Smooth muscle cell (in vitro differentiated cells): Measurements from ENCODE around the gene TMEM115. TPM values are rescaled to one million over a fixed set of nuclear protein-coding genes. Genes with fewer than 3 reads are reported as not detected.

Experiments
- DNase-seq: peaks from one replicate; lab custom pipeline; 2025; ENCODE audit not compliant: unreplicated experiment; lab: John Stamatoyannopoulos, UW
- H2AFZ ChIP-seq: fragments of 200-600 bp; sonication (generic); 2 replicates; pipeline ENCODE4 v1.6.0; 2016; ENCODE audit warnings: antibody characterized with exemption, low read depth, mild to moderate bottlenecking
- H3F3A ChIP-seq: fragments of 200-600 bp; sonication (generic); 2 replicates; pipeline ENCODE4 v1.6.0; 2017; ENCODE audit warnings: antibody characterized with exemption, low read depth
- H3K27ac ChIP-seq: fragments of 200-600 bp; sonication (generic); 2 replicates; pipeline ENCODE4 v1.5.1; 2016; ENCODE audit warnings: low read depth, mild to moderate bottlenecking
- H3K27me3 ChIP-seq: fragments of 200-600 bp; sonication (generic); 2 replicates; pipeline ENCODE4 v1.6.1; 2016; ENCODE audit warnings: low read depth, mild to moderate bottlenecking
- H3K36me3 ChIP-seq: fragments of 200-600 bp; sonication (generic); 2 replicates; pipeline ENCODE4 v1.5.1; 2016; ENCODE audit warnings: low read depth
- H3K4me1 ChIP-seq: fragments of 200-600 bp; sonication (generic); 2 replicates; pipeline ENCODE4 v1.5.1; 2016; ENCODE audit warnings: low read depth
- H3K4me2 ChIP-seq: fragments of 200-600 bp; sonication (generic); 2 replicates; pipeline ENCODE4 v1.6.0; 2016; ENCODE audit warnings: mild to moderate bottlenecking
- H3K4me3 ChIP-seq: fragments of 200-600 bp; sonication (generic); 2 replicates; pipeline ENCODE4 v1.5.1; 2016; ENCODE audit warnings: mild to moderate bottlenecking
- H3K79me2 ChIP-seq: fragments of 200-600 bp; sonication (generic); 2 replicates; pipeline ENCODE4 v1.6.0; 2016; ENCODE audit warnings: low read depth, mild to moderate bottlenecking
- H3K9ac ChIP-seq: fragments of 200-600 bp; sonication (generic); 2 replicates; pipeline ENCODE4 v1.6.0; 2016; ENCODE audit warnings: low read depth
- H3K9me3 ChIP-seq: fragments of 200-600 bp; sonication (generic); replicated peaks from 2 replicates; pipeline ENCODE4 v1.5.1; 2016; ENCODE audit warnings: low read depth
- H4K20me1 ChIP-seq: fragments of 200-600 bp; sonication (generic); 2 replicates; pipeline ENCODE4 v1.6.0; 2016; ENCODE audit warnings: low read depth
- WGBS: methylation state at CpG from one replicate; pipeline ENCODE4 v1.1.7; 2016; ENCODE audit warnings: low lambda C conversion rate; 5-methylcytosine and 5-hydroxymethylcytosine counted together
- polyA plus RNA-seq: library from polyadenylated mRNA; unstranded; fragments of >200 nt; fragmentation: Nextera tagmentation; extraction: Ambion mirVana; gene quantifications from 2 replicates; pipeline ENCODE4 v1.2.1, GENCODE V29; 2016
- total RNA-seq: library from RNA; depleted of rRNA; stranded (reverse); fragments of >200 nt; gene quantifications from 2 replicates; pipeline ENCODE4 v1.2.3, GENCODE V29; 2014
- TF ChIP-seq, protein P1 (sequence below): fragments of 200-600 bp; sonication (generic); IDR thresholded peaks from 2 replicates; pipeline ENCODE4 v1.5.1; 2017; ENCODE audit warnings: borderline replicate concordance, mild to moderate bottlenecking, antibody characterized with exemption; ENCODE audit not compliant: insufficient read depth, poor library complexity, severe bottlenecking

Gene TMEM115
- total and polyA plus RNA-seq, 2 experiments from 2014 or later, result 42.7 to 56.6 TPM

DNA sequence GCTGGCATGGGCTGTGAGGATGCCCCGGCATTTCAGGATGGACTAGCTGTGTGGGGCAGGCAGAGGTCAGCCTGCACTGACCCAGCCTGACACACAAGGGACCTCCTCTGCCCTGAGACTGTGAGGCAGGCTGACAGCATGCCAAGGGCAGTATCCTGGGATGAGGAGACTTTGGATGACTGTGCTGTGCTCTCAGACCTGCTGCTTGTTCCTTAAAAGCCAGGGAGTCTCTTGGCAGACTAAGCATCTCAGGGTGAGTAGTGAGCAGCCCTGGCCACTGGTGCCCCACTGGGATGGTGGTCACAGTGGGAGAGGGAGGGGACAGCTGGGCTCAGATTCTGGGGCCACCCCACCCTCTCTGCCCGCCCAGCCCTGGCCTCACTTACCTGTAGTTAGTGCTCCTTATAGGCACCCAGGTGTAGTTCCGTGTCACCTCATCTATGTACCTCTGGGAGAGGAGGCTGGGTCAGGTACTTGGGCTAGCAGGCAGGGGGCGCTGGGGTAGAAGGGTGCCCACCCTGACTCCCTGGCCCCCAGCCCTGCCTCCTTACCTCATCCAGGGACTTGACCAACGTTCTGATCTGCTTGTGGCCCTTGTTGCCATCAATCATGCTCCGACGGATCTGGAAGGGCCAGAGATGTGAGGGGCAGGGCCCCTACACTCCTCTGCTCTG, 16.1 kb upstream of the TMEM115 start:
- H3K9me3 ChIP-seq, result no peaks in the 10 kb centered on the region
- H3K4me2 ChIP-seq, result no peak overlapping the region
- no peak overlapping the region for H3K4me3 ChIP-seq
- no peak overlapping the region for H2AFZ ChIP-seq
- peaks cover 6% of the 10 kb centered on the region for H3K4me1 ChIP-seq
- H3F3A ChIP-seq, result no peaks in the 10 kb centered on the region
- H3K9ac ChIP-seq, result no peak overlapping the region
- H3K79me2 ChIP-seq, result no peaks in the 10 kb centered on the region
- TF ChIP-seq, protein P1, sequence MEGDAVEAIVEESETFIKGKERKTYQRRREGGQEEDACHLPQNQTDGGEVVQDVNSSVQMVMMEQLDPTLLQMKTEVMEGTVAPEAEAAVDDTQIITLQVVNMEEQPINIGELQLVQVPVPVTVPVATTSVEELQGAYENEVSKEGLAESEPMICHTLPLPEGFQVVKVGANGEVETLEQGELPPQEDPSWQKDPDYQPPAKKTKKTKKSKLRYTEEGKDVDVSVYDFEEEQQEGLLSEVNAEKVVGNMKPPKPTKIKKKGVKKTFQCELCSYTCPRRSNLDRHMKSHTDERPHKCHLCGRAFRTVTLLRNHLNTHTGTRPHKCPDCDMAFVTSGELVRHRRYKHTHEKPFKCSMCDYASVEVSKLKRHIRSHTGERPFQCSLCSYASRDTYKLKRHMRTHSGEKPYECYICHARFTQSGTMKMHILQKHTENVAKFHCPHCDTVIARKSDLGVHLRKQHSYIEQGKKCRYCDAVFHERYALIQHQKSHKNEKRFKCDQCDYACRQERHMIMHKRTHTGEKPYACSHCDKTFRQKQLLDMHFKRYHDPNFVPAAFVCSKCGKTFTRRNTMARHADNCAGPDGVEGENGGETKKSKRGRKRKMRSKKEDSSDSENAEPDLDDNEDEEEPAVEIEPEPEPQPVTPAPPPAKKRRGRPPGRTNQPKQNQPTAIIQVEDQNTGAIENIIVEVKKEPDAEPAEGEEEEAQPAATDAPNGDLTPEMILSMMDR, result no peak
- no peaks in the 10 kb centered on the region for H4K20me1 ChIP-seq
- no peaks in the 10 kb centered on the region for H3K36me3 ChIP-seq
- H3K27ac ChIP-seq, result no peak overlapping the region
- no peaks in the 10 kb centered on the region for H3K27me3 ChIP-seq
- 70% methylated on average over 7 of the region's 7 CpGs for WGBS
- DNase-seq, result no peak

DNA sequence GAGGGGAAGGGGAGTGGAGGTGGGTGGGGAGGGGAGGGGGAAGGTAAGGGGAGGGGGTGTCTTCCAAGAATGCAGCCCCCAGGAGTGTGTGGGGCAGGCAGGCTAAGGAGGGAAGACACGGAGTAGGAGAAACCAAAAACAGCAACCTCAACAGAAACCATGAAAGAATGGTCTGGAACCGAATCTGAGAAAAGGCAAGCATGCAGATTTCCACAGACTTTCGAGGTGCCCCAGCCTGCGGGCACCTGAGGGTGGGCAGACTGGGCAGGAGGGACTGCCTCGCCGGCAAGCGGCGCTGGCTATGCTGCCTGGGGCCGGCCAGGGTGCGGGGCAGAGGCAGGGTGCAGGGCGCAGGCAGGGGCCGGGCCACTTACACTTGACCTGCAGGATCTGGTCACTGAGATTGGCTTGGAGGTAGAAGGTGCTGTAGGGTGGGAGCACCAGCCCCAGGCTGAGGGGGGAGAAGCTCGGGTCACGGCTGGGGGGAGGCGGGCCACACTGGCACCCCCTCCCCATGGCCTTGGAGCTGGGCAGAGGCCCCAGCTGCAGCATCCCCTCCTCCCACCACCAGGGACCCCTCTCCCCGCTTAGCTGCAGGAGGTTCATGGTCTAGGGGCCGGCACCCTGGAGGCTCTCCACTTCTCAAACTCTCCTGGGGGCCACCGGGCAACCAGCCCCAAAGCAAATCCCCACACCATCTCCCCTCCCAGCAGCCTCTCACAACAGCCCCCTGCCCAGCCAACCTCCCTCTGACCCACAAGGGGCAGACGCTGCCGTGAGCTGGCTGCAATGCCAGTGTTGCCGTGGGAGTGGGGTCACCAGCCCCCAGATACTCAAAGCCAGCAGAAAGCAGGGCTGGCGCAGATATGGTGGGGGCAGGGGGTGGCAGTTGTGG, 15.3 kb upstream of the TMEM115 start:
- no peak overlapping the region for H3K27ac ChIP-seq
- H3K4me1 ChIP-seq, result peaks cover 6% of the 10 kb centered on the region
- no peak overlapping the region for H3K4me2 ChIP-seq
- DNase-seq, result no peak
- H3F3A ChIP-seq, result no peaks in the 10 kb centered on the region
- no peak overlapping the region for H3K9ac ChIP-seq
- TF ChIP-seq, protein P1, result no peak
- no peaks in the 10 kb centered on the region for H3K9me3 ChIP-seq
- no peaks in the 10 kb centered on the region for H3K79me2 ChIP-seq
- no peaks in the 10 kb centered on the region for H3K36me3 ChIP-seq
- H3K27me3 ChIP-seq, result no peaks in the 10 kb centered on the region
- WGBS, result 83% methylated on average over 16 of the region's 22 CpGs
- H2AFZ ChIP-seq, result no peak overlapping the region
- no peaks in the 10 kb centered on the region for H4K20me1 ChIP-seq
- H3K4me3 ChIP-seq, result no peak overlapping the region

GRCh38 chr3:50373146-50374051, 14.1 kb upstream of the TMEM115 start:
- Histone ChIP-seq H3K4me3 (no peak overlapping the region), H3K4me1 (peaks cover 6% of the 10 kb centered on the region), H3K4me2 (no peak overlapping the region)

More at GRCh38 chr3:50373146-50374051, 14.1 kb upstream of the TMEM115 start:
- Histone ChIP-seq H3K27ac (no peak overlapping the region), H3K9me3 (no peaks in the 10 kb centered on the region), H3K9ac (no peak overlapping the region), H3F3A (no peaks in the 10 kb centered on the region), H3K27me3 (no peaks in the 10 kb centered on the region), H4K20me1 (no peaks in the 10 kb centered on the region), H3K36me3 (no peaks in the 10 kb centered on the region), H3K79me2 (no peaks in the 10 kb centered on the region), H2AFZ (no peak overlapping the region)
- no peak for DNase-seq
- 64% methylated on average over 9 of the region's 12 CpGs for WGBS
- TF ChIP-seq, protein P1, result no peak
